Measurements from ENCODE around the gene CNIH4. TPM values are rescaled to one million over a fixed set of nuclear protein-coding genes. Genes with fewer than 3 reads are reported as not detected.

The CNIH4 gene
- total RNA-seq, 1 donor from 2014 or later: 77.4 TPM

GRCh38 chr1:224392411-224393249, 36.0 kb downstream of the CNIH4 start:
- Histone ChIP-seq H3K27me3 (ENCODE audit: low read depth) (no peaks in the 10 kb centered on the region), H3K9me3 (no peaks in the 10 kb centered on the region), H3K4me3 (no peak overlapping the region), H3K36me3 (peaks cover 100% of the 10 kb centered on the region), H3K27ac (no peak overlapping the region), H3K4me1 (no peaks in the 10 kb centered on the region)
- ATAC-seq: no peak
- no peak for TF ChIP-seq CTCF (IDR thresholded peaks at IDR 0.05)
- DNase-seq: no peak
- intact Hi-C loops (cut with DNase I): no loop called here

GRCh38 chr1:224393294-224393693, 36.6 kb downstream of the CNIH4 start:
- intact Hi-C loops (cut with DNase I): no loop called here
- no peak for DNase-seq
- no peaks in the 10 kb centered on the region for H3K9me3 ChIP-seq
- no peak overlapping the region for H3K27ac ChIP-seq
- TF ChIP-seq CTCF (IDR thresholded peaks at IDR 0.05): no peak
- no peak overlapping the region for H3K4me3 ChIP-seq
- ATAC-seq: no peak
- no peaks in the 10 kb centered on the region for H3K4me1 ChIP-seq
- H3K27me3 ChIP-seq (ENCODE audit: low read depth): no peaks in the 10 kb centered on the region
- H3K36me3 ChIP-seq: peaks cover 100% of the 10 kb centered on the region

GRCh38 chr1:224399887-224400286, 43.2 kb downstream of the CNIH4 start:
- no peaks in the 10 kb centered on the region for H3K9me3 ChIP-seq
- intact Hi-C loops (cut with DNase I): no loop called here
- no peak for TF ChIP-seq CTCF (IDR thresholded peaks at IDR 0.05)
- no peaks in the 10 kb centered on the region for H3K4me1 ChIP-seq
- H3K36me3 ChIP-seq: peaks cover 99% of the 10 kb centered on the region
- ATAC-seq: no peak
- DNase-seq: no peak
- no peak overlapping the region for H3K27ac ChIP-seq
- H3K27me3 ChIP-seq (ENCODE audit: low read depth): no peaks in the 10 kb centered on the region
- H3K4me3 ChIP-seq: no peak overlapping the region

GRCh38 chr1:224402472-224403036, 45.9 kb downstream of the CNIH4 start:
- Histone ChIP-seq H3K36me3 (peaks cover 97% of the 10 kb centered on the region), H3K4me3 (no peak overlapping the region), H3K9me3 (no peaks in the 10 kb centered on the region), H3K4me1 (peaks cover 3% of the 10 kb centered on the region), H3K27me3 (ENCODE audit: low read depth) (no peaks in the 10 kb centered on the region), H3K27ac (no peak overlapping the region)
- no peak for DNase-seq
- TF ChIP-seq CTCF (IDR thresholded peaks at IDR 0.05): no peak
- no peak for ATAC-seq
- intact Hi-C loops (cut with DNase I): no loop called here

GRCh38 chr1:224404916-224405603, 48.4 kb downstream of the CNIH4 start:
- intact Hi-C loops (cut with DNase I): no loop called here
- Histone ChIP-seq H3K4me3 (no peak overlapping the region), H3K27me3 (ENCODE audit: low read depth) (no peaks in the 10 kb centered on the region), H3K9me3 (no peaks in the 10 kb centered on the region), H3K27ac (no peak overlapping the region), H3K4me1 (peaks cover 10% of the 10 kb centered on the region), H3K36me3 (peaks cover 97% of the 10 kb centered on the region)
- TF ChIP-seq CTCF (IDR thresholded peaks at IDR 0.05): no peak
- ATAC-seq: no peak
- no peak for DNase-seq
